GM21367 (cell line): ENCODE data around the gene KCTD1.

Experiments used
- ATAC-seq: cut with Tn5 transposase; IDR thresholded peaks from one replicate; pipeline ENCODE4 v1.9.1; 2021; ENCODE audit not compliant: unreplicated experiment

KCTD1 gene

GRCh38 chr18:26434887-26435286 is 113.5 kb downstream of the KCTD1 start:
- ATAC-seq: no peak

- ATAC-seq: no peak
Measured at GRCh38 chr18:26432651-26433424, 115.5 kb downstream of the KCTD1 start.

DNA sequence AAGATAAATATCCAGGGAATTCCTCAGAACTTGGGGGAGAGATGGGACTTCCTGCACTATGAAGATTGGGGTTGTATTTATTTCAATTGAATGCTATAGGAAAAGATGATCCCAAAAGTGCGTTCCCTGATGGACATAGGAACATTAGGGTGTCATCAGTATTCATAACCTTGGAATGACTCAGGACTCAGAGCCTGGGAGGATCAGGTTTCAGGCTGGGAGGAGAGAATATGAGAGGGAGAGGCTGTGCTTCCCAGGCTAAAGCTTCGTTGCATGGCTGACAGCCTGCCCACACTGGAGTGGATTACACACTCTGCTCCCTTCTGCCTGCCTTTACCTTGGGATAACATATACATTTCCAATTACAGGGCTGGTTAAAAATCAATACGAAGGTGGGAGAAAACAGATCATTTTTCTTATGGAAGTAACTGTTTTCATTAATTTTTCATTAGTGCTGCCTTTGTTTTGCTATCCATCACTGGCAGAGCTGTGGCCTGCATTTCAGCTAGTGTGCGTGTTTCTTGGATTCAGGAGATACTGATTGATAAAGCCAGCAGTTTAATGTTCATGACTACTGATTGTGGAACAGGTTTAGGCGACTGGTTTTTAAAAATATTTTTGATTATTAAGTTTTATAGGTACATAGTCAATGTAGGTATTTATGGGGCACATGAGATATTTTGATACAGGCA is 118.7 kb downstream of the KCTD1 start:
- ATAC-seq: no peak

DNA sequence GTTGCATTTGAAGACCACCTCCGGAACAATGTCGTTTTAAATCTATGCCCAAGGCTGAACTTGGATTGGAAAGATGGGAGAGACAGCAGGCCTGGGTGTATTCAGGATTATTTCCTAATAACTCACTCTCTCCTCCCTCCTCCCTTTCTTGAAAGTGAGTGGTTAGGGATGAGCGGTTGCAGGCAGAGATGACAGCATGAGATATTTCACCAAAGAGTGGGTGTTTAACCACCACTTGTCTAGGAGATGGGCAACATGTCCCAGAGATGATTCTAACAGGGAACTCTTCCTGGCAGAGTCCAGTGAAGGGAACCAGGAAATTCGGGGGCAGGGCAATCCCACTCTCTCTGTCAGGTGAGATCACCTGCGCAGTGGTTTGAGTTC is 123.2 kb downstream of the KCTD1 start:
- no peak for ATAC-seq

DNA sequence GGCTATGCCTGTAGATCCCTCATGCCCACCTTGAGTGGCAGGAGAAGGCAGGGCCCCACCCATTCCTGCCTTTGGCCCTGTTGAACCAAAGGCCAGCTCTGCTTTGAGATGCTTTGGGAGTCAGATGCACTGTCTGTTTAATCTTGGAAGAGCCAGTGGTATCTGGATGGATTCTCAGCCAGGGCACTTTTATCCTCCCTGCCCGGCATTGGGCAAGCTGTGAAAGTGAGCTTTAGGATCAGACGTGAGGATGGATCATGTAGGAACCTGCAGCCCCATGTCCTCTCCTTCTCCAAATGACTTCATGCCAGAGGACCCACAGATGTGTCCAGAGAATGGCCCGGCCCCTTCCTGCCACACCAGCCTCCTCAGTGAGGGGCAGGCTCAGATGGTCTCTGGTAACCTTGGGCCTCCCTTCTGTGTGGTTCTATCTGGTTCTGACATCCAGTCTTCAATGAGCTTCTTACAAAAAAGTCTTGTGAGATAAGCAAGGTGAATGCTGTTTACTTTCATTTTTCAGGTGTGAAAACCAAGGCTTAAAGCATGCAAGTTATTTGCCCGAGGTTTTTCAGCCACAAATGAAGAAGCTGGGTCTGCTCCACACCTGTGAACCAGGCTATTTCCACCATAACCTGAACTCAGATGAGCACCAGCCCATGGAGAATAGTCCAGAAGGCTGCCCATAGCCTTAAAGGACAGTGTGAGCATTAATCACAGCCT is 123.8 kb downstream of the KCTD1 start:
- no peak for ATAC-seq

DNA sequence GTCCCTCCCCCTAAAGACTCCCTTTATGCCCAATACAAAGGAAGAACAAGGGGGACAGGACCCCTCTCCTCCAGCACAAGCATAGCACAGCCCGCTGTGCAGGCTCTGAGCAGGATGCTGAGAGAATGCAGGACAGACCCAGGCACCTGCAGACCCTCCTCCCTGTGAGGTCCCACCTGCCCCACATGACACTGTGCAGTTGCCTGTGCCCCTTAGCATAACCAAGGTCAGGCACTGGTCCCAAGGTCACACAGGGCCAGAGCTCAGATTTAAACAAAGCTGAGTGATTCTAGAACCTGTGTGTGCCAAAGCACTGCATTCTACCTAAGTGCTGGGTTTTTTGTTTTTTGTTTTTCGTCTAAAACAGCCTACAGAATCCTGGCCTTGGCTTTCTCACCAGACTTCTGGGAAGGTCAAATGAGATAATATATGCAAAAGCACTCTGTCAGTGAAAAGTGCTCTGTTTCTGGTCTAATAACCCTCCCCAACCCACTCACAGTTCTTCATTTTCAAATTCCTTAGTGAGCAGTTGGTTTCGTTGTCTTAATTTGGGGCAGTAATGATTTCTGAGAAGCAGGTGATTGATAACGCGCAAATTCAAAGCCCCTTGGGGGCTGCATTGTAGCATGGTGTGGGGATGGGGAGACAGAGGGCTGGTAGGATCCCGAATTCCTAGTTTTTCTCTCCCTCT is 125.7 kb downstream of the KCTD1 start:
- ATAC-seq: peak; percentile 80

- ATAC-seq: no peak
Measured at GRCh38 chr18:26421931-26422330, 126.4 kb downstream of the KCTD1 start.

GRCh38 chr18:26421503-26421902 is 126.8 kb downstream of the KCTD1 start:
- ATAC-seq: no peak

DNA sequence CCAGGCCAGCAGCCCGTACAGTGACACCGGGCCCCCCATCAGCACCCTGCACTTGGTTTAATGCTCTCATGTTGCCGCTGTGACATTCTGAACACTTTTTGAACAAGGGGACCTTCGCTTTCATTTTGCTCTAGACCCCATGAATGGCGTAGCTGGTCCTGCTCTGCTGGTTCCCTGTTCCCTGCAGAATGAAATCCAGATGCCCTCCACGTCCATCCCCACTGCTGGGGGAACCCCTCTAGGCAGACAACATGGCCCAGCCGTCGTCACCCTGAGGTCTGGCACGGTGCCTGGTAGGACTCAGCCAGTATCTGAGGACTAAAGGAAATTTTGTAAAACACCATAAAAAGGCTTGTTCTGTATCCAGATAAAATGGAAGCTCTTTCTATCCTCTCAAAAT is 128.6 kb downstream of the KCTD1 start:
- no peak for ATAC-seq

- no peak for ATAC-seq
Measured at GRCh38 chr18:26418225-26418624, 130.1 kb downstream of the KCTD1 start.

GRCh38 chr18:26417190-26417589 is 131.2 kb downstream of the KCTD1 start:
- ATAC-seq: no peak

DNA sequence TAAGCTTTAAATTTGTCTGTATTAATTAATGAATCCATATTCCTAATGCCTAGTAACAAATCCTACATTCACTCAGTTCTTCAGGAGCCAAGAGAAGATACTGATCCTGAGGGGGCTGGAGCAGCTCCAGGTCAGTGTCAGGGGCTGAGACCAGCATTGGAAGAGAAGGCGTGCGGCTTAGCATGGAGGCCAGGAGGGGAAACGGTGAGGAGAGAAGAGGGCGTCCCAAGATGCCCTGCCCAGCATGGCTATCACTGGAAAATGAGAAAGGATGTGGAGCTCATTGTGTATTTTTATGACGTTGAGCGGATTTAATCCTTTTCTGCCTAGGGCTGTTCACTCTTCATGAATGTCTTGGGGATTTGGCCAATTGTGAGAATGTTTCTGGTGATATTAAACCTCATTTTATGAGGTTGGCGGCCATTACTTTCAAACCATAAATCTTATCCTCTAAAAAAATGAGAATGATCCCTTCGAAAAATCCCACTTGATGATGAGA is 131.7 kb downstream of the KCTD1 start:
- ATAC-seq: no peak

DNA sequence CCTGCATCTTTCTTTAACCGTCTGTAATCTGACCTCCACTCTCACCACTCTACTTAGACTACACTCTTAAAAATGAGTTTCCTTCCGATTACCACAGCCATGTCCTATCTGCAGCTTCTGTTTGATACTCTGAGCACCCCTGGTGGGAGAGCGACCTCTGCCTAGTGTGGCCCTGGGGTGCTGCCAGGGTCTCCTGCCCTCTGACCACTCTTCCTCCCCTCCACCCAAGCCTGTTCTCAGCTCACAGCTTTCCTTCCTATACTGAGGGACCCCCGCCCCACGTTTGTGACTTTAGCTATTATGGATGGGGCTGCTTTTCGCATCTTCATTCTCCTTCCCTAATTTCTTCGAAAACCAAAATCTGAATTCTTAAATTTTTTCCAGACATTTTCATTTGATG is 132.7 kb downstream of the KCTD1 start:
- no peak for ATAC-seq

DNA sequence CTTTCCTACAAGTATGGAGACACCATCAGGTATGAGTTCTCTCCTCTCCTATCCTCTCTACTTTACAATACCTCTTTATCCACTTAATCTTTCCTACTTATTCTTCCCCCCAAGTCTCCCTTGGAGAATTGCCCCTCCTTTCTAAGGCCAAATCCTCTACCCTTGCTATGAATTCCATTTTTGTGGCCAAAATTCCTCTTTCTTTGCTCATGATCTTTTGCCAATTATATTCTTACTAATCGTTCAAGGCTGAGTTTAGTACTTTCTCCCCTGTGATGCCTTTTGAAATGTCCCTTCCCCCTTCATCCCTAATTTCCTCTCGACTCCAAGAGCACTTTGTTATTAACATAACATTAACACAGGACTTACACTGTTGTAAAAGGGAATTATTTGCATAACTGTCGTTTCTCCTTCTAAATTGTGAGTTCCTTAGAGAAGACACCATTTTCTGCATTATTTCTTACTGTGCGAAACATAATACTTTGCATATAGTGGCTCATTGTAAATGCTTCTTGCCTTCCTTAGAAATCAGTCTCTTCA is 133.4 kb downstream of the KCTD1 start:
- no peak for ATAC-seq

GRCh38 chr18:26409091-26409490 is 139.3 kb downstream of the KCTD1 start:
- no peak for ATAC-seq

DNA sequence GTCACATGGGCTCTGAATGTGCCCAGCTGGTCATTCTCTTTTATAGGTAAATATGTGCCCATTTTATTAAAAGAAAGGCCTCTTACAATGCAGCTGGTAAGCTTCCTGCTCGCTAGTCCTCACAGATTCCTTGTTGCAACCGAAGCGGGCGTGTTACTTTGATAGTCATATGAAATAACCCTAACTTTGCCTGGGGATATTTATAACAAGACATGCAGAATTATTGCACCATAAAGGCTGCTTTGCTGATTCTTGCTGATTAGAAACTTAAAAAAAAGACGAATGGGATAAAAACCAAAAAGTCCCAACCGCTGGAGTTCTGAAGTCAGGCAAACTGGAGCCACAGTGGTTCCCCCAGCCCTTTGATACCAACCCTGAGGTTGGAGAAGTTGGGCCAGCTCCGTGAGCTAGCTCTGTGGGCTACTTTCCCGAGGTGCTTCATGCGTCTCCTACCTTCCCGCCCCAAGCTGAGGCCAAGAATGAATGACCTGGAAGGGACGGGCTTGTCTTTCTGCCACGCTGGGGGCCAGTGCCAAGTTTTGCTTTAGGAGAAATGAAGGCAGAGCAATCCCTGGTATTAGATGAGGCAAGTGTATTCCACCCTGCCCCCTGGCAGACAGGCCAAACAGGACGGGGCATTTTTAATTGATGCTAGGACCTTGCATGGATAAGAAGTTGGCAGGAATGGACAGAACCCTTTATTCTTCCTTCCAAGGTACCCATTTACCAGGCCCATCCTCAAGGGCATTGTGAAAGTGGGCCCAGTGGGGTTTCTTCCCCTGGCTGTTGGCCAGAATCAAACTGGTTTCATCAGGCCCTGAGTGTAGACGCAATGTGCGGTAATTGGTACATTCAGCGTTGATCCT is 140.4 kb downstream of the KCTD1 start:
- ATAC-seq: no peak

GRCh38 chr18:26406854-26407517 is 141.4 kb downstream of the KCTD1 start:
- ATAC-seq: no peak

DNA sequence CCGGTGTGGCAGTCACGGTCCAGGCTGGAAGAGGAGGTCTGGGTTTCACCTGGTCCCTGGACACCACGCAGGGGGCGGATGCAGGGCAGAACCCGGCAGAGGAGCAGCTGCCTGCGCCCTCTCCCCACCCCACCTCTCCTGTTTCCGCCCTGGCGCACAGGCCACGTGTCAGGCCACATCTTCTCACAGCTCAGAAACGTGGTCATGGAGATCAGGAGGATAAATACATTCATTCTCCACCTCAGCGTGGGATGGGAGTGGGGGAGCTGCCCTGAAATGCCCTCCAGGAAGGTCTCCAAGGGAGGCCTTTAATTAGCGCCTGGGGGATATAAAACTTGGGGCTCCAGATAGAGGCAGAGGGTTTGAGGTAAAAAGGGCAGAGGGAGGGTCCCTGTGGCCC is 142.0 kb downstream of the KCTD1 start:
- ATAC-seq: no peak

DNA sequence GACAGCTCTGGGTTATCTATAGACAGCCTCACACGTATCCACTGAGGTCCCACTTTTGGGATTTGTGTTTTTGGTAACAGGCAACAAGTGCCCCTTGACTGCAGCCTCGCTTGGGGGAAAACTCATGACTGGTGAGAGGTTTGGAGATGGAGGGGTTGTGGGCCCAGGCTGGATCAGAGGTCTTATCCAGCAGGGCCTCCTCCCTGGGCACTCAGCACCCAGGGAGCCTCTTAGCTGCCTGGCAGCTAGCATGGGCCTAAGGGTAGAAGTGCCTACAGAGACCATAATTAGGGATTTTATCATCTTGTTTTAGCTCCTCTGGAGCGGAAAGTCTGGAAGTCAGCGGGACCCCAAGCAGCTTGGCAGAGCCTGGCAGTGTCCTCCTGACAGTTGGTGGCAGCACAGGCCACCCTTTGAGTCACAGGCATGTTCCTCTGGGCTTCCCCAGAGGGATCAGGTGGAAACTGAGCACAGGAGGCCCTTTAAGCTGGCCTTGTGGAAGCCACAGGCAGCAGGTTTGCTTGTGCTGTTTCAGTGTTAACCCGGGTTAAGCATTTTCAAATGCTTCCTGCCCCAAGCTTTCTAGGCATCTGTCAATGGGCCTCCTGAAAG is 143.1 kb downstream of the KCTD1 start:
- ATAC-seq: peak; percentile 87
